ENCODE results near the gene PTN. TPM values are rescaled to one million over a fixed set of nuclear protein-coding genes. Genes with fewer than 3 reads are reported as not detected.

The PTN gene
- polyA plus RNA-seq, 3 donors = not detected

DNA sequence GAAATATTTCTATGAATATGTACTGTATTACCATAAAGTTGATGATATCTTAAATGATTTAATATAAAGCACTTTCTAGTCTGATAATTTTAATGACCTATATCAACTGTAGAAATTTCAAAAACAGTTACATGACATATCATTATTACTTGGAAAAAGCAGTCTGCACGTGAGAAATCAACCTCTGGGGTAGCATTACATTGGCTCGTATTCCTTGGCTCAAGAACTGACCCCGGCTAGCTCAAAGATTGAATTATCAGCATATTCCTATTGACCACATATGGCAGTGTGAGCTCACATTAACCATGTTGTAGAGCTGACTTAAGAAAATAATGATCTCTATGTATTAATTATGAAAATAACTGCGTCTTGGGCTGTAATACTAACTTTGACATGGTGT is 139.3 kb downstream of the PTN start:
- 83% methylated on average over 2 of the region's 4 CpGs for WGBS (ENCODE audit: insufficient coverage)
- Mint-ChIP-seq H3K4me1 (no peaks in the 10 kb centered on the region), H3K9me3 (peaks cover 0 to 14% (median 4%) of the 10 kb centered on the region in 7 donors), H3K4me3 (no peak overlapping the region), H3K27me3 (ENCODE audit: low read depth in 3 of 3) (peaks cover 0 to 3% (median 1%) of the 10 kb centered on the region in 3 donors), H3K27ac (no peak overlapping the region), H3K36me3 (no peaks in the 10 kb centered on the region)
- Histone ChIP-seq H3K36me3 (replicated peaks in 1 of 2; ENCODE audit: control insufficient read depth in 1 of 2, insufficient read depth in 2 of 2, low read length in 2 of 2) (no peaks in the 10 kb centered on the region), H3K9ac (ENCODE audit: insufficient read depth, low read length, poor library complexity, severe bottlenecking) (no peak overlapping the region), H3K4me1 (ENCODE audit: control insufficient read depth in 1 of 2, insufficient read depth in 2 of 2, low read length in 2 of 2) (no peaks in the 10 kb centered on the region), H3K27ac (ENCODE audit: low read depth in 1 of 2, low read length in 2 of 2) (no peak overlapping the region), H3K9me3 (replicated peaks in 1 of 2; ENCODE audit: control insufficient read depth in 1 of 2, insufficient read depth in 1 of 2, low read length in 2 of 2) (peaks cover 6 to 12% of the 10 kb centered on the region in 2 donors), H3K4me3 (replicated peaks in 1 of 3; ENCODE audit: low read depth in 2 of 3, low read length in 3 of 3) (no peak overlapping the region), H2AFZ (ENCODE audit: insufficient read depth, low read depth, low read length, poor library complexity, severe bottlenecking) (no peak overlapping the region), H4K20me1 (ENCODE audit: insufficient read depth, low read length) (no peaks in the 10 kb centered on the region), H3K79me2 (ENCODE audit: insufficient read depth, low read length) (no peaks in the 10 kb centered on the region), H3K4me2 (replicated peaks; ENCODE audit: extremely low read depth, low read length, poor library complexity, severe bottlenecking) (no peak overlapping the region), H3K27me3 (ENCODE audit: control insufficient read depth in 2 of 2, insufficient read depth in 2 of 2, low read length in 2 of 2) (no peaks in the 10 kb centered on the region)
- no peak for DNase-seq
- intact Hi-C loops (cut with micrococcal nuclease) = no loop called here
- TF ChIP-seq, protein P1, sequence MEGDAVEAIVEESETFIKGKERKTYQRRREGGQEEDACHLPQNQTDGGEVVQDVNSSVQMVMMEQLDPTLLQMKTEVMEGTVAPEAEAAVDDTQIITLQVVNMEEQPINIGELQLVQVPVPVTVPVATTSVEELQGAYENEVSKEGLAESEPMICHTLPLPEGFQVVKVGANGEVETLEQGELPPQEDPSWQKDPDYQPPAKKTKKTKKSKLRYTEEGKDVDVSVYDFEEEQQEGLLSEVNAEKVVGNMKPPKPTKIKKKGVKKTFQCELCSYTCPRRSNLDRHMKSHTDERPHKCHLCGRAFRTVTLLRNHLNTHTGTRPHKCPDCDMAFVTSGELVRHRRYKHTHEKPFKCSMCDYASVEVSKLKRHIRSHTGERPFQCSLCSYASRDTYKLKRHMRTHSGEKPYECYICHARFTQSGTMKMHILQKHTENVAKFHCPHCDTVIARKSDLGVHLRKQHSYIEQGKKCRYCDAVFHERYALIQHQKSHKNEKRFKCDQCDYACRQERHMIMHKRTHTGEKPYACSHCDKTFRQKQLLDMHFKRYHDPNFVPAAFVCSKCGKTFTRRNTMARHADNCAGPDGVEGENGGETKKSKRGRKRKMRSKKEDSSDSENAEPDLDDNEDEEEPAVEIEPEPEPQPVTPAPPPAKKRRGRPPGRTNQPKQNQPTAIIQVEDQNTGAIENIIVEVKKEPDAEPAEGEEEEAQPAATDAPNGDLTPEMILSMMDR (IDR thresholded peaks at IDR 0.05) = no peak

DNA sequence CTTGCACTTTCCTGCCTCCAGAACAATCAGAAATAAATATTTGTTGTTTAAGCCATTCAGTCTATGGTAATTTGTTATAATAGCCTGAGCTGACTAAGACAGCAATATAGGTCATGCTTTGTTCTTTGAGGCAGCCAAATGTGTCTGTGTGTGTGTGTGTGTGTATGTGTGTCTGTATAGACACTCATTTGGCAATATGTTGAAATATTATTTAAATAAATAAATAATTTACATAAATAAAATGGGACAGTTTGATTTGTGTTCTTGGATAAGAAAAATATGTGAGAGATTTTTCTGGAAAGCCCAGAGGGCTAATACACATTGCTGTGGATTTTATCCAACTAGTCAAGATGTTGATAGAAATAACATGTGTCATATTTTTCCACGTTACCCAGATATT is 140.2 kb downstream of the PTN start:
- intact Hi-C loops (cut with micrococcal nuclease) = no loop called here
- no peaks in the 10 kb centered on the region for H4K20me1 ChIP-seq (ENCODE audit: insufficient read depth, low read length)
- H3K4me3 ChIP-seq (replicated peaks in 1 of 3; ENCODE audit: low read depth in 2 of 3, low read length in 3 of 3) = no peak overlapping the region

More for the DNA sequence above, 140.2 kb downstream of the PTN start:
- Mint-ChIP-seq H3K9me3 (peaks cover 0 to 14% (median 4%) of the 10 kb centered on the region in 7 donors), H3K27me3 (ENCODE audit: low read depth in 3 of 3) (peaks cover 0 to 3% (median 1%) of the 10 kb centered on the region in 3 donors), H3K4me3 (no peak overlapping the region), H3K27ac (no peak overlapping the region), H3K36me3 (no peaks in the 10 kb centered on the region), H3K4me1 (no peaks in the 10 kb centered on the region)
- Histone ChIP-seq H2AFZ (ENCODE audit: insufficient read depth, low read depth, low read length, poor library complexity, severe bottlenecking) (no peak overlapping the region), H3K27ac (ENCODE audit: low read depth in 1 of 2, low read length in 2 of 2) (no peak overlapping the region), H3K27me3 (ENCODE audit: control insufficient read depth in 2 of 2, insufficient read depth in 2 of 2, low read length in 2 of 2) (no peaks in the 10 kb centered on the region), H3K4me2 (replicated peaks; ENCODE audit: extremely low read depth, low read length, poor library complexity, severe bottlenecking) (no peak overlapping the region), H3K79me2 (ENCODE audit: insufficient read depth, low read length) (no peaks in the 10 kb centered on the region), H3K36me3 (replicated peaks in 1 of 2; ENCODE audit: control insufficient read depth in 1 of 2, insufficient read depth in 2 of 2, low read length in 2 of 2) (no peaks in the 10 kb centered on the region), H3K4me1 (ENCODE audit: control insufficient read depth in 1 of 2, insufficient read depth in 2 of 2, low read length in 2 of 2) (no peaks in the 10 kb centered on the region), H3K9ac (ENCODE audit: insufficient read depth, low read length, poor library complexity, severe bottlenecking) (no peak overlapping the region), H3K9me3 (replicated peaks in 1 of 2; ENCODE audit: control insufficient read depth in 1 of 2, insufficient read depth in 1 of 2, low read length in 2 of 2) (peaks cover 6 to 12% of the 10 kb centered on the region in 2 donors)
- WGBS (ENCODE audit: insufficient coverage) = no CpG with 5 or more reads among the region's 1 CpG
- DNase-seq = no peak
- TF ChIP-seq, protein P1 (IDR thresholded peaks at IDR 0.05) = no peak

Data from CD14-positive monocyte (primary cell).